ENCODE measurements around the gene C1orf21. TPM values are rescaled to one million over a fixed set of nuclear protein-coding genes. Genes with fewer than 3 reads are reported as not detected.

The C1orf21 gene
- total and polyA plus RNA-seq, 5 donors, result 57.1 to 93.5 (median 73.4) TPM

DNA sequence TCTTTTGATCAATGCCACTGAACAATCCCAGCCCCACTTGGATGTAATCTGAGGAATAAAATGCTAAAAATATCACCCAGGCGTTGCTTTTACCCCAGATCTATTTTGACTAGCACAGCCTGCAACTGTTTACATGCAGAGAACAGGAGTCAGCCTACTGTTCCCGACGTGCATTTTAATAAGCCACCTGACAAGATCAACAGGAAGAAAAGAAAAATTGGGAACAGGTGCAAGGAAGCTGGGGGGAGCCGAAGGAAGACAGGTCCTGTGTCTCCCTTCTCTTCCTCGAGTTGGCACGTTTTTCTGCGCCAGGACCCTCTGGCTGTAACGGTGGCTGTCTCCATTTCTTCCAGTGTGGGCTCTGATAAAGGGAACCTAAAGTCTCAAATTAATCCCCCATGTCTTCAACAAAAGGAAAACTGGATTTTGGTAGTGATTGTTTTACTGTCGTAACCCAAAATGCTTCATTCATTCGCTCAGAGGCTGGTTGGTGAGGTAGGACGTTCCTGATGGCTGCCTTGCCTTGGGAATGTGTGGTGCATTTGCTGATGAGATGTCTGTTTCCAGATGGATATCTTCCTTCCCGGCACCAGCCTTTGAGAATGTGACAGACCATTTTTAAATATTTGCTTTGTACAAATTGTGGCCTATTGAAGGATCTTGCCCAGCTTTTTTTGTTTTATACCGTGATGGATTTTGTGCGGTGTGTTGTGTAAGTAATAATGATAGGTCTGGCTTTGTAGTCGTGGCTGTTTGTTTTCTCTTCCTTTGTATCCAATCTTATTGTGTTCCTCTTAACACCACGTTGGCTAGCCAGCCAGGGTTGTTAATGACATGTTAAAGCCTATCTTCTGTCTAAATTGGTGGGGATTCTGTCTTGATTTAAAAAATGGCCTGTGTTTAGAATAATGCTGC lies 117.5 kb downstream of the C1orf21 start:
- Histone ChIP-seq H3K27ac (ENCODE audit: low read length) (peak overlapping the region; percentile 88), H3K9me3 (ENCODE audit: control insufficient read depth, low read length) (no peaks in the 10 kb centered on the region), H3K27me3 (ENCODE audit: control insufficient read depth, insufficient read depth) (no peaks in the 10 kb centered on the region), H3K4me1 (ENCODE audit: control insufficient read depth, insufficient read depth, low read length) (peaks cover 13% of the 10 kb centered on the region), H3K4me3 (ENCODE audit: low read length) (peak overlapping the region; percentile 15)
- intact Hi-C loops (cut with DNase I), result no loop called here
- WGBS, result 47% methylated on average over 16 of the region's 16 CpGs
- ATAC-seq (peak; percentile 35 to 44), DNase-seq (no peak)

DNA sequence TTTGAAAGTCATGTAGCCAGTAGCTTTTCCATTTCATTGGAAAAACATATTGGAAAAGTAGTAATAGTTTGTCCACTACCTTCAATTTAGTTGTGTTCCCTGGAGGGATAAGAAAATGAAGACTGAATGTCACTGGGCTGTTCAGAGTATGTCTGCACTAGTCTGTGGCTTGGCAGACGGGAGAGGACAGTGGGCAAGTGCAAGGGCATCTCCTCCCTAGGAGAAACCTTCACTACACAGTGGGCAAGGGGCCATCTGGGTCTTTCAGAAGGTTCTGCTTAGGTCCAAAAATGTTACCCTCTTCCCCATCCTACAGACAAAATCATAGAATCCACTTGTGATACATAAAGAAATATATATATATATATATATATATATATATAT lies 118.1 kb downstream of the C1orf21 start:
- Histone ChIP-seq H3K9me3 (ENCODE audit: control insufficient read depth, low read length) (no peaks in the 10 kb centered on the region), H3K27ac (ENCODE audit: low read length) (no peak overlapping the region), H3K4me3 (ENCODE audit: low read length) (no peak overlapping the region), H3K27me3 (ENCODE audit: control insufficient read depth, insufficient read depth) (no peaks in the 10 kb centered on the region), H3K4me1 (ENCODE audit: control insufficient read depth, insufficient read depth, low read length) (peaks cover 13% of the 10 kb centered on the region)
- intact Hi-C loops (cut with DNase I), result no loop called here
- 83% methylated on average over 1 of the region's 1 CpG for WGBS
- ATAC-seq, result no peak
- no peak for DNase-seq

DNA sequence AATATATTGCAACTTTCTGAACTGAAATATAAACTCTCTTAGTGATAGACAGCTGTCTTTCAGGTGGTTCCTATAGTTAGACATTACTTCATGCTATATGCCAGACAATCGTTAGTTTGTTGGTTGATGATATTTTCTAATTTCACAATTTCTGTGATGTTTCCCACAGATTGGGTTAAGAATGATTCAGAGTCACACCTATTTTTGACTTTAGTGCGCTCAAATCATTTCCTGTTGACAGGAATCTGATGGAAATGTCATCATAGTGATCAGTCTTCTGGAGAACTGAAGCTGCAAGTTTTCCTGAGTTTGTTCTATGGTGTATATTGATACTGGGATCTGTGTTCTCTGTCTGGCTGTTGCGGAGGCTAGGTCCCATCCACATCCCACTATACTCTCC lies 119.7 kb downstream of the C1orf21 start:
- ATAC-seq, result no peak
- peak overlapping the region; percentile 10 for H3K27ac ChIP-seq (ENCODE audit: low read length)
- intact Hi-C loops (cut with DNase I), result no loop called here
- 75% methylated on average over 3 of the region's 3 CpGs for WGBS
- H3K4me3 ChIP-seq (ENCODE audit: low read length), result no peak overlapping the region
- H3K4me1 ChIP-seq (ENCODE audit: control insufficient read depth, insufficient read depth, low read length), result peaks cover 10% of the 10 kb centered on the region
- no peak for DNase-seq
- no peaks in the 10 kb centered on the region for H3K27me3 ChIP-seq (ENCODE audit: control insufficient read depth, insufficient read depth)
- H3K9me3 ChIP-seq (ENCODE audit: control insufficient read depth, low read length), result no peaks in the 10 kb centered on the region

DNA sequence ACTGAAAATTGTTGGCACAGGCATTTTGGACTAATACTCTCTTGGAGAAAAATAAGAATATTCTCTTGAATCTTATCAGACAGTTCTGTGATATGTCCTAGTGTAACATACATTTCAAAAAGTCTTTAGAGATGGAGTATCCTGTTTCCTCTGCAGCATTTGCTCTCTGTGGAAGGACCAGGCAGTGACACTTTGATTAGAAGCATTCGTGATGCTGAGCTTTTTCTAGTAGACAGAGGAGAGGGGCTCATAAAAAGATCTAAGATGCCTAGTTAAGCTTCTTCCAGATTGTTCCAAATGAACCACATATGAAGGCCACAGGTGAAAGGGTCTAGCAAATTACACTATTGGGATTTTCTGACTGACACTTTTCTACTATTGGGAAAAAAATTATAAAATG lies 120.3 kb downstream of the C1orf21 start:
- ATAC-seq, result peak in 1 of 2 donors; percentile 36
- no peak overlapping the region for H3K4me3 ChIP-seq (ENCODE audit: low read length)
- H3K9me3 ChIP-seq (ENCODE audit: control insufficient read depth, low read length), result no peaks in the 10 kb centered on the region
- peaks cover 10% of the 10 kb centered on the region for H3K4me1 ChIP-seq (ENCODE audit: control insufficient read depth, insufficient read depth, low read length)
- no peaks in the 10 kb centered on the region for H3K27me3 ChIP-seq (ENCODE audit: control insufficient read depth, insufficient read depth)
- 11% methylated on average over 1 of the region's 1 CpG for WGBS
- intact Hi-C loops (cut with DNase I), result no loop called here
- peak overlapping the region; percentile 27 for H3K27ac ChIP-seq (ENCODE audit: low read length)
- no peak for DNase-seq

DNA sequence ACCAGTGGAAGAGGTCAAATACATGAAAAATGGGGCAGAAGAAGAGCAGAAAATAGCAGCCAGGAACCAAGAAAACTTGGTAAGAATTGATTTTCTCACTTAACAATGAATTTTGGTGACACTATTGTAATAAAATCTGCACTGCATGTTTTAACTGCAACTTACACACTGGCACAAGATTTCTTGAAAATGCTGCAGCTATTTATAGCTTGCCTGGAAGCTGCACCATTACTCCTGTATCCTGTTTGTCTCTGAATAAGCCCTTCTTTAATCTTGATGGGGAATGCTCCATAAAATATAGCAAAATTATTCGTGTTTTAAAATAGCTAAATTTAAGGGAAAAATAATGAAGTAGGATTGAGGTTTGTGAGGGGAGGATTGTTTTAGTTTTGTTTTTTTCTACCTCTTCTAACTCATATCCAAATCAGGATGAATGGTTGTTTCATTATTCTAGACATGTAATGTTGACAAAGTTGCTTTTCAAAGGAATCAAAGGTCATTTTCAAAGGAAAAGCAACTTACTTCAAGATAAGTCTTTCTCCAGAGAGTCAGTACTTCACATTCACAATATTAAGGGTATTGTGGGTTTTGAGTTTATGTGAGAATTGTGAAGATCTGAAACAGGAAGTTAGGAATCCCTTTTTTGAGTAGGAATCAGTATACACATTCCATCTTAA lies 120.9 kb downstream of the C1orf21 start:
- Histone ChIP-seq H3K4me1 (ENCODE audit: control insufficient read depth, insufficient read depth, low read length) (peaks cover 10% of the 10 kb centered on the region), H3K27ac (ENCODE audit: low read length) (no peak overlapping the region), H3K27me3 (ENCODE audit: control insufficient read depth, insufficient read depth) (no peaks in the 10 kb centered on the region), H3K4me3 (ENCODE audit: low read length) (no peak overlapping the region), H3K9me3 (ENCODE audit: control insufficient read depth, low read length) (no peaks in the 10 kb centered on the region)
- intact Hi-C loops (cut with DNase I), result no loop called here
- WGBS, result 2% methylated on average over 1 of the region's 1 CpG
- DNase-seq (no peak), ATAC-seq (no peak)

DNA sequence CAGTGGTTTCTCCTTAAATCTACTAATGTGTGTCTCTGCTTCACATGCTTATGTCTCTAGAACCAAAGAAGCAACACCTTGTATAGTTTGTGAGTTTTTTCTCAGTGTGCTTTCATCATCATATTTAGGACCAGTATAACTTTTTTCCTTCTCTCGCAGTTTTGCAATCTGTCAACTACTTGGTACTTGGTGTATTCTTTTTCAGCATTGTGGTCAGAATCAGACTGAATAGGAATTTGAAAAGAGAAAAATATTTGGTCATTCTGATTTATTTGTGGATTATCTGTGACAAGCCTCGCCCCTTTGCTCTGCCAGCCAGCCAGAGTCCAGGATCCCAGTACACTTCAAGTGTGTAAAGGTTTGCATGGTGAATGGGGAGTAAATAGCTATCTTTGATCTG lies 122.3 kb downstream of the C1orf21 start:
- intact Hi-C loops (cut with DNase I), result no loop called here
- peaks cover 7% of the 10 kb centered on the region for H3K4me1 ChIP-seq (ENCODE audit: control insufficient read depth, insufficient read depth, low read length)
- DNase-seq, result no peak

DNA sequence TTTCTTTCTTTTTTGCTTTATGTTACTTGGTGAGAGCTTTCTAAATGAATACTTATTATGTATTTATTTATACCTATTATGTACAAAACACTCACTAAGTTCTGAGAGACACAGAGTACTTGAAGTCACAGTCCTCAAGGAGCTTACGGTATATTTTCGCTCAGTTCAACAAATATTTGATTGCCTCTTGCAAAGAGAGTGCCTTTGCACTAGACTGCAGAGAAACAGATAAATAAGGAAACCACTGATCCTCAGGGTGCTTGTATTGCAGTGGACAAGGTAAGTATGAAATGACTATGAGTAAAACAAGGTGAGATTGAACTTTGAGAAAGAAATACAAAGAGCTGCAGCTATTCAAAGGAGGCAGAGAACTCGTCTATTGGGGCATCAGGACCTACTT lies 123.3 kb downstream of the C1orf21 start:
- no peaks in the 10 kb centered on the region for H3K9me3 ChIP-seq (ENCODE audit: control insufficient read depth, low read length)
- 96% methylated on average over 3 of the region's 3 CpGs for WGBS
- H3K4me3 ChIP-seq (ENCODE audit: low read length), result no peak overlapping the region
- H3K4me1 ChIP-seq (ENCODE audit: control insufficient read depth, insufficient read depth, low read length), result peaks cover 6% of the 10 kb centered on the region
- ATAC-seq (no peak), DNase-seq (no peak)
- H3K27me3 ChIP-seq (ENCODE audit: control insufficient read depth, insufficient read depth), result no peaks in the 10 kb centered on the region
- intact Hi-C loops (cut with DNase I), result no loop called here
- H3K27ac ChIP-seq (ENCODE audit: low read length), result no peak overlapping the region

More for the DNA sequence above, 122.3 kb downstream of the C1orf21 start:
- Histone ChIP-seq H3K9me3 (ENCODE audit: control insufficient read depth, low read length) (no peaks in the 10 kb centered on the region), H3K27me3 (ENCODE audit: control insufficient read depth, insufficient read depth) (no peaks in the 10 kb centered on the region), H3K27ac (ENCODE audit: low read length) (no peak overlapping the region), H3K4me3 (ENCODE audit: low read length) (no peak overlapping the region)
- ATAC-seq, result no peak
- WGBS, result 95% methylated on average over 2 of the region's 2 CpGs

DNA sequence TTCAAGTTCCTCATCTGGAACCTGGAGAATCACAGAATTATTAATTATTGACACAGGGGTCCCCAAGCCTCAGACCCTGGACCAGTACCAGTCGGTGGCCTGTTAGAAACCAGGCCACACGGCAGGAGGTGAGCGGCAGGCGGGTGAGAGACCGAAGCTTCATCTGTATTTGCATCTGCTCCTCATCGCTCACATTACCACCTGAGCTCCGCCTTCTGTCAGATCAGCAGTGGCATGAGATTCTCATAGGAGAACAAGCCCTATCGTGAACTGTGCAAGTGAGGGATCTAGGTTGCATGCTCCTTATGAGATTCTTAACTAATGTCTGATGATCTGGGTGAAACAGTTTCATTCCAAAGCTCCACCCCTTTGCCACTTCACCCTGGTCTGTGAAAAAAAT lies 125.9 kb downstream of the C1orf21 start:
- Histone ChIP-seq H3K4me1 (ENCODE audit: control insufficient read depth, insufficient read depth, low read length) (peaks cover 6% of the 10 kb centered on the region), H3K27ac (ENCODE audit: low read length) (no peak overlapping the region), H3K4me3 (ENCODE audit: low read length) (no peak overlapping the region), H3K27me3 (ENCODE audit: control insufficient read depth, insufficient read depth) (no peaks in the 10 kb centered on the region), H3K9me3 (ENCODE audit: control insufficient read depth, low read length) (no peaks in the 10 kb centered on the region)
- intact Hi-C loops (cut with DNase I), result no loop called here
- ATAC-seq (no peak), DNase-seq (no peak)
- WGBS, result 84% methylated on average over 8 of the region's 8 CpGs

DNA sequence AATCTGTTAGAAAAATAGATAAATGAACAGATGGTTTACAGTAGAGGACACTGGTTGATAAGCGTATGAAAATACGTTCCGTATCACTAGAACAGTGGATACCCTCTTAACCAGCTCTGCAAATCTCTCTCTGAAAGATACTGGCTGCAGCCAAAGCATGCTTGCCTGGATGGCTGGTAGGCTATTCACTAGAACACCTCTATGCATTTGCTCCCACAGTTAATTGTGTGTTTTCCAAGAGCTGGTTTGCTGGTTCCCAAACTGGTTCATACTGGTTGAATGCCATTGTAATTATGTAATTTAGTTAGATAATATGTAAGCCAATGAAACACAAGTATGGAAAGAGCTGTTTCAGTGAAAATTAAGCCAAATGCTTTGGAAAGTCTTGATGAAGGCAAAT lies 126.6 kb downstream of the C1orf21 start:
- 55% methylated on average over 3 of the region's 3 CpGs for WGBS

DNA sequence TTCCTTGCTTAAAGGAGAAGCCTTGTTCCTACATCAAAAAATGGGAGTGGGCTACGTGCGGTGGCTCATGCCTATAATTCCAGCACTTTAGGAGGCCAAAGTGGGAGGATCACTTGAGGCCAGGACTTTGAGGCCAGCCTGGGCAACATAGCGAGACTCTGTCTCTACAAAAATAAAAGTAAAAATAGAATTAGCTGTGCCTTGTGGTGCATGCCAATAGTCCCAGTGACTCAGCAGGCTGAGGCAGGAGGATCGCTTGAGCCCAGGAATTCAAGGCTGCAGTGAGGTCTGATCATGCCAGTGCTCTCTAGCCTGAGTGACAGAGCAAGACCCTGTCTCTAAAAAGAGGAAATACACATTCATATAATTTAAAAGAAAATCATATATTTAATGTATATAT lies 127.1 kb downstream of the C1orf21 start:
- Histone ChIP-seq H3K4me3 (ENCODE audit: low read length) (no peak overlapping the region), H3K4me1 (ENCODE audit: control insufficient read depth, insufficient read depth, low read length) (peaks cover 6% of the 10 kb centered on the region), H3K27ac (ENCODE audit: low read length) (no peak overlapping the region), H3K9me3 (ENCODE audit: control insufficient read depth, low read length) (no peaks in the 10 kb centered on the region), H3K27me3 (ENCODE audit: control insufficient read depth, insufficient read depth) (no peaks in the 10 kb centered on the region)
- peak in 2 of 3 donors; percentile 40 to 61 for DNase-seq
- peak; percentile 57 to 60 for ATAC-seq
- 66% methylated on average over 4 of the region's 4 CpGs for WGBS
- intact Hi-C loops (cut with DNase I), result no loop called here

More for the DNA sequence above, 126.6 kb downstream of the C1orf21 start:
- Histone ChIP-seq H3K9me3 (ENCODE audit: control insufficient read depth, low read length) (no peaks in the 10 kb centered on the region), H3K27me3 (ENCODE audit: control insufficient read depth, insufficient read depth) (no peaks in the 10 kb centered on the region), H3K4me3 (ENCODE audit: low read length) (no peak overlapping the region), H3K4me1 (ENCODE audit: control insufficient read depth, insufficient read depth, low read length) (peaks cover 6% of the 10 kb centered on the region), H3K27ac (ENCODE audit: low read length) (no peak overlapping the region)
- intact Hi-C loops (cut with DNase I), result no loop called here
- DNase-seq (no peak), ATAC-seq (peak in 1 of 2 donors; percentile 53)

DNA sequence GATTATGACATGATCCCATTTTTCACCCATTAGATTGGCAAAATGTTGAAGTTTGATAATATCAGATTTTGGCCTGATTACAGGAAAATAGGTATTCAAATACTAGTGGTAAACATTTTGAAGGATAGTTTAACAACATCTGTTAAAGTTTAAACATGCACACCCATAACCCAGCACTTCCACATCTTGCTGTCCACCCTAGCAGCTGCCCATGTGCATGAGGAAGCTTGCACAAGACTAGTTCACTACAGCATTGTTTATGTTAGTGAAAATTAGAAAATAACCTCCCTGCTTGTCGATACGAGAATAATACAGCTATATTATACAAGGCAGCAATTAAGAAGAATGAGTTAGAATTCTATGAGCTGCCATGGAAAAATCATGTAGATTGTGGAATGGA lies 127.6 kb downstream of the C1orf21 start:
- 87% methylated on average over 2 of the region's 2 CpGs for WGBS

More for the DNA sequence above, 127.6 kb downstream of the C1orf21 start:
- Histone ChIP-seq H3K27ac (ENCODE audit: low read length) (no peak overlapping the region), H3K27me3 (ENCODE audit: control insufficient read depth, insufficient read depth) (no peaks in the 10 kb centered on the region), H3K4me1 (ENCODE audit: control insufficient read depth, insufficient read depth, low read length) (peaks cover 6% of the 10 kb centered on the region), H3K4me3 (ENCODE audit: low read length) (no peak overlapping the region), H3K9me3 (ENCODE audit: control insufficient read depth, low read length) (no peaks in the 10 kb centered on the region)
- ATAC-seq (no peak), DNase-seq (no peak)
- intact Hi-C loops (cut with DNase I), result no loop called here

Measured in right cardiac atrium (tissue), 5 donors.